GM19035 (cell line): ENCODE data around the gene CAPN7.

Experiments
- ATAC-seq: cut with Tn5 transposase; IDR thresholded peaks from one replicate; pipeline ENCODE4 v1.9.1; 2021; ENCODE audit not compliant: unreplicated experiment

The CAPN7 gene

GRCh38 chr3:15294929-15295328, 88.9 kb downstream of the CAPN7 start:
- ATAC-seq = no peak

- ATAC-seq = no peak
These were observed 89.5 kb downstream of the CAPN7 start for GRCh38 chr3:15295506-15295905.

- ATAC-seq = no peak
These were observed 91.7 kb downstream of the CAPN7 start for GRCh38 chr3:15297608-15298350.

- no peak for ATAC-seq
These were observed 92.5 kb downstream of the CAPN7 start for GRCh38 chr3:15298504-15298903.

GRCh38 chr3:15299036-15299435, 93.0 kb downstream of the CAPN7 start:
- no peak for ATAC-seq

DNA sequence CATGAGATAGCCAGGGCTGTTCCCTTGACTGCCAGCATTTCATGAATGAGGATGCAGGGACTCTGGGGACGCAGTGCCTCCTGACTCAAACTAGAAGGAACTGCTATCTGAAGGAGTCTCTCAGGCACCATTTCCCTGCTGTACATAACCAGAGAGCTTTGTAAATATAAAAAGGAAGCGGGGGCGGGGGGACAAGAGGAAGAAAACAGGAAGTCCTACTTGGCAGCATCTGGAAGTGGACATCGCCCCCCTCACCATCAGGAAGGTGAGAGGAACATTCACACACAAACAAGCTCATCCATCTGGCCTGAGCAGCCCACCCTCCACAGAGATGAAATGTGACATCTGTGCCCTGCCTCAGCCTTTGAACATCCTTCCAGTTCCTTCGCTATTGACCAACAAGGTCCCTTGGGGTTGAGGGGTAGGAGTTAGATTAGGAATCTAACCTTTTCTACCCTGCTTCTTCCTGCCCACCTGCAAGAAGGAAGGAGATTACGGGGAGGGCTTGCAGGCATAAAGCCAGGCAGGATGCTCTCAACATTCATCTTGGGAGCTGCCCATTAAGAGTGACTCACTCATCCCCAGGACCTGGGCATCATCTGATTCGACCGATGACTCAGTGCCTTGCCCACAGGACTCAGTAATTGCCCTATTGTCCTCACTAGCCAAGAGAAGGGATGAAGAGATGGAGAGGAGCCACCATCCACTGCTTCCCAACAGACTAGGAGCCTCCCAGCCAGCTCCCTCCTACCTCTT, 94.5 kb downstream of the CAPN7 start:
- ATAC-seq = no peak

DNA sequence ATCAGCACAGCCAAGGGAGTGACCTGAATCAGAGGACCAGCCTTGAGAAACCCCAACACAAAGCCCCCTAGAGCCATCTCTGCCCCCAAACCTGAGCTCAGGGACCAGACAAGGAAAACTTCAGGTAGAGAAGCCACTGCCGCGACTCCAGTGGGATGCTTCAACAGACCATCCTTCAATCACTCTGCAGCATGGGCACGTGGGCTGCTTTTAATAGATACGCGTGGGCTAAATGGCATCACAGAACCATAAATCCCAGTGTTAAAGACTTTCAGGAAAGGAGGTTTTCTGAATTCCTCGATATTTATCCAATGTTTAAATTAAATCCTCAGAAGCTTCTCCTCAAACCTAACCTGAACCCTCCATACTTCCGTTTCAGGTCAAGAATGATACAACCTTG, 95.7 kb downstream of the CAPN7 start:
- no peak for ATAC-seq
